GM12891 (cell line): ENCODE data around the gene MARVELD1.
A peak's percentile ranks its signal among the peaks of the same experiment; 100 is the strongest.

Source experiments
- POLR2A ChIP-seq: IDR thresholded peaks from 2 replicates; pipeline ENCODE4 v1.6.1; 2011; ENCODE audit warnings: low read depth, low read length, control low read depth
- POLR2AphosphoS5 ChIP-seq: IDR thresholded peaks from 2 replicates; pipeline ENCODE4 v1.6.1; 2011; ENCODE audit warnings: low read depth, low read length, control low read depth
- TAF1 ChIP-seq: IDR thresholded peaks from 2 replicates; pipeline ENCODE4 v1.6.1; 2011; ENCODE audit warnings: low read depth, low read length, control low read depth

DNA sequence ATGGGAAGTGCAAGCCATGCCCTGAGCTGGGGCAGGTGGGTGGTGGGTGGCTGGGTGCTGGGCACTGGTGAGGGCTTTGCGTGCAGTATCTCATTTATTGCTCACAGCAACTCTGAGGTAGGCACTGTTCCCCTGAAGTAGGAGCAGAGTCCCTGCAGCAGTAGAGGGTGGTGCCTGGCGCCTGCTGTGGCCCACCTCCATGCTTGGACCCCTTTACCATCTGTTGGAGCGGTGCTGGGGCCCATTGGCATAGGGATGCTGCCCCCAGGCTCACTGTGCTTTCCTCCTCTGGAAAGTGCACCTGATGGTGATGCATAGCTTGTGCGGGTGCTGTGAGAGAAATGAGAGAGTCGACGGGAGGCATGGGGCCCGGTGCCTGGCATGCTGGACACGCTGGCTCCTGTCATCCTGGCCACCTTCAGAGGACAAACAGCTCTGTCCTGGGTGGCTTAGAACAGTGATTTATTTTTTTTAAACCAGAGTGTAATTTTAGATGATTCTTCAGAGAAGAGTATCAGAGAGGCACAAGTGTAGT is 47.9 kb downstream of the MARVELD1 start:
- no peak for TF ChIP-seq TAF1
- TF ChIP-seq POLR2AphosphoS5 = peak; percentile 38; the same call in 1 of the 2 replicates
- TF ChIP-seq POLR2A = no peak; the same call in 1 of the 2 replicates
